Stimulated activated CD4-positive, alpha-beta T cell treated with anti-CD3 and anti-CD28 coated beads, Interleukin-1b, Interleukin-23, amount 100 ng/mL, for 4 hours (primary cell): Measurements from ENCODE around the gene CSTF3.
"Not testable (repeated sequence)": the region's sequence is repeated elsewhere in the genome, so short reads cannot be mapped to it uniquely, and the experiment has no call there.

Experiments
- DNase-seq, 2 donors: peaks; one replicate each; pipeline ENCODE4 v3.0.0-alpha.2; 2020; ENCODE audit warnings: low read depth in 2 of 2

Gene CSTF3

DNA sequence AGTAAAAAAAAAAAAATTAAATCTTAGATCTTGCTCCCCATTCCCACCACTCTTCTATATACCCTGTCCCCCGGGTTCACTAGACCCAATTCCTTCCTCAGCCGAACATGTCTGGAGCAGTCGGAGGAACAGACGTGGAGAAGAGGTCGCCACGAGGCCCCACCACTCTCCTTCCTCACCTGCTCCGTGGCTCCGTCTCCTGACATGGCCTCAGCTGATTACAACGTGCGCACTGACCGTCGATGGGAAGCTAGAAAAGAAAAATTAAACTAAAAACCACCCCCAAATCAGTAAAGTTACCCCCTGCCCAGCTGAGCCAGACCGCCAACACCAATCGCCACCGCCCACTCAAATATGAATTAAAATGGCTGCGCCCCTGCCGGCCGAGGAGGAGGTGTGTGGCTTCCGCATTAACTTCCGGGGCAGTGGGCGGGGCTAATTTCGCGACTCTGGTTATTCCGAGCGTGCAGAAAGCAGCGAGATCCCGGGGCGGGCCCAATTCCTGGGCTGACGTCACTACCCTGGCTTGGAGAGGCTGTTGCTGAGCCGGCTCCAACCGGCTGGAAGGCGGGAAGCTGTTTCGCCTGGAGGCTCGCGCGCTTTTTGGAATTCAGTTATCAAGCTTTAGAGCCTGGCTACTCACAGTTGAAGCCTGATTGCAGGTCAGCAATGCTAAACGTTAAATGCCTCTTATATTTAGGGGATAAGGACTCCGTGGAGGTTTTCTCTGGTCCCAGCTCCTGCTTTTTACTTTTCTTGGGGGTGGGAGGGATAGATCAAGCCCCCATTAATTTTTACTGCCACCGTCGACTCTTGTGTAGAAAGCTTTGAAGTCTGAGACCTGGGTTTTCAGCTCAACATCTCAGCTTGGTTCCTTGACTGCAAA lies at the start of gene CSTF3:
TSS of gene CSTF3 (minus strand) at position 361 of the 886 bp plus-strand sequence. CDS start at position 206, 155 bp downstream.
- peak; percentile 95 to 98 for DNase-seq

DNA sequence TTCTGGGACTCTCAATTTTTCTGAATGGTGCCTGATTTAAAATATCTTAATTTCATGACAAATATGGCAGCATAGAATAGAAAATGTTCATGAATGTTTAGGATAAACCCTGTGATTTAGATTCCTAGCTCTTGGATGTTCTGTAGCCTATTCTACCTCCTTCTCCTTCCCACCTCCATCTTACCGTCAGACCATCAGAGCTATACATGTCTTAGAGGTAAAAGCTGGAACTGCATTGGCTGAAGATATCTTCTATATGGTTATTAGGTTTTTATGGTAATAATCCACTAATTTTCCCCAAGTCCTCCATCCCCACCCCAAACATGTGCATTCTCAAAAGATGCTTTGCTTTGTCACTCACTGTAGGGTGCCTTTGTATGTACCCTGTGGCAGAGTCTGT lies 46.9 kb upstream of the CSTF3 start:
- DNase-seq: no peak

DNA sequence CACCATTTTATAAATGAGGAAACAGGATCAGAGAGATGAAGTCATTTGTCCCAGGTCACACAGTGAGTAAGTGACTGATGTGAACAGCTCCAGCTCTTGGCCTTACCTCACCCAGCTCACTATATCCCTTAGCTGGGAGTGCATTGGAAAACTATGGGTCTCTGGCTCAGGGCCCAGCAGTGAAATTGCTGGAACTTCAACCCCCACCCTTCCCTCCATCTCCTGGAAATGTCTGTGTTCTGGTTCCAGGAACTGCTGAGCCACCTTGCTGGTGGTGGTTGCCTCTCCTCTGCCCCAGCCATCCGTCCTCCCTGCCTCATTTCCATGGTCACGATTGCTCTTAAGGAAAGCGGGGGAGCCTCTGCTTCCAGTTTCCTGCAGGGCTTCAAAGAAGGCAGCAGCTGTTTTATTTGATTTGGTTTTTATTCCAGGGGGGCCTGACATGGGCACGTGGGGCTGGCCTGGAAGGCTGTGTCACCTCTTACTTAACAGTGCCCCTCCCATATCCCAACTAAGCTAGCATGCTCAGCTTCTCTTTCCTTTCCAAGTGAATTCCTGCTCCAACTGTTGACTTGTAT lies 46.2 kb upstream of the CSTF3 start:
- no peak for DNase-seq

DNA sequence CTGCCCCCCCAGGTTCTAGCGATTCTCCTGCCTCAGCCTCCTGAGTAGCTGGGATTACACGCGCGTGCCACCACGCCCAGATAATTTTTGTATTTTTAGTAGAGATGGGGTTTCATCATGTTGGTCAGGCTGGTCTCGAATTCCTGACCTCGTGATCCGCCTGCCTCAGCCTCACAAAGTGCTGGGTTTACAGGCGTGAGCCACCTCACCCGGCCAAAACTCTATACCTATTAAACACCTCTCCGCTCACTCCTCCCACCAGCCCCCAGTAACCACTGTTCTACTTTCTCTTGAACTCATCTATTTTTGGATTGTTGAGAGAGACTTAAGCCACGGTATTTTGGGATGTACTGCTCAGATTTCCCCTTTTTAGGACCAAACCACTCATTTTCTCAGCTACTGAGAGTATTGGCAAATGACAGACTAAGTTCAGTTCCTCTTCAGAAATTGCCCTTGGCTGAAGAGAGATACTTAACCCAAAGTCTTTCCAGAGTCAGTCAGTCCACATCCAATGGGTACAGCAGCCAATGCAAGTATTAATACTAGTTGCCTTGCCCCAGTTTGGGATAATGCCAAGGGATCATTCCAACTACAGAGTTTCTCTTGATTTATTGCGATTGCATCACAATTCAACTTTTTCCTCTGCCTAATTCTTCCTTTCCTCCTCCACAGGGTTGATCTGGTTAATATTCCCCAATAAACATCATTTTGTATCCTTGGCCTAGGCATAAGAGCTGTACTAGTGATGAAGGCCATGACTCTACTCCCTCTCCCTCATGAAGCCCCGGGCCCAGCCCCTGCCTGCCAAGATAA lies 36.8 kb upstream of the CSTF3 start:
- DNase-seq: no peak

DNA sequence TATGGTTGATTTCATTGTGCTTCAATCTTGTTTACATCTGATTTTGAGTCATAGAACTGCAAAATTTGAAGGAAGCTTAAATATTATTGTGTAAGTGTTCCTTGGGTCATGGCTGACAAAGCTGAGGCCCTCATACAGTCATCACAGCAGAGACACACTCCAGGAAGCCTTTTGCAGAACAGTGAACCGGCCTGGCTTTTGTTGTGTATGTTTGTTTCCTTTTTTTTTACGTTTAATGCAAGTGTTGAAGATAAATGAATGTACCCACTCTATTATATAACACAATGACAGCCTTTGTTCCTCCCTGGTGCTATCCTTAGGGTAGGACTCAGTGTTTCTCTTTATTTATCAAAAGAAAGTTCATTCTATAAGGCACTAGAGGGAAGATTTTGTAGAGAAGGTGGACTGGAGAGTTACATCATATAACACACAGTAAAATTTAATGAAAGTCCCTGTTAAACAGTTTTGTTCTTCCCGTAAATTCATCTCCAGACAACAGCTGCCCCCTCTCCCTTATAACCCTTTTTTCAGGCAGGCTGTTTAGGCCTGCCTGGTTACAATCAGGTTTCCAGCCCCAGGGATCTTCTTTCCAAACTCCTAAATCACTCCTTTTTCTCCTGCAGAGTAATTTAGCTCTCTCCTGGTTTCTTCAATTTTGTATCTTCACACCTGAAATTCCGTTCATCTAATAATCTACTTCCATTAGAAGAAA lies 34.3 kb upstream of the CSTF3 start:
- DNase-seq: no peak

DNA sequence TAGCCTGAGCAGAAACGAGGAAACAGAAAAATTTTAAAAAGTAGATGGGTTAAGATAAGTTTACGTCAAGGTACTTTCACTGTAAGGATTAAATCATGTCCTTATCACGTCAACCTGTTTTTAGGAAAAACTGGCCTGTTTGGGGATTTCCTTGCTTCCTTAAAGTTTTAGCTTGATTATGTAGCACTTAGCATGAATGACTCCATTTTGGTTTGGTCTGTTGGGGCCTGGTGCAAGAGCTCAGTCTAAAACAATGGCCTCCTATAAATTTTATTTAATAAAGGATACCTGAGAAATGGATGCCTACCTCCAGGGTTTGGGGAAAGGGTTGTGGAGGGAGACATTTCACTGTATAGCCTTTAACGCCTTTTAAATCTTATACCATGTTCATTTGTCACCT lies 33.2 kb upstream of the CSTF3 start:
- DNase-seq: no peak

DNA sequence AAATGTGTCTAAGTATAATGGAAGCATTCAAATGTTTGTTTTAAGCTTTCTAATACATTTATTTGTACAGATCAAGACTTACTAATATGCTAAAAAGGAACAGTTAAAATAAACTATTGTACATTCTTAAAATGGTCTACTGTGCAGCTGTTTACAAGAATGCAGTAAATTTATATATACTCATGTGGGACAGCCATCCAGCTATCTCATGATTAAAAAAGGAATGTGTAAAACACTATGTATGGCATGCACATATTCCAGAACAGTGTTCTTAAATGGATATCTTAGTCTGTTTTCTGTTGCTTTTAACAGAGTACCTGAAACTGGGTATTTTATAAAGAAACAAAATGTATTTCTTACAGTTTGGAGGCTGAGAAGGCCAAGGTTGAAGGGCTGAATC lies 30.2 kb upstream of the CSTF3 start:
- DNase-seq: no peak

DNA sequence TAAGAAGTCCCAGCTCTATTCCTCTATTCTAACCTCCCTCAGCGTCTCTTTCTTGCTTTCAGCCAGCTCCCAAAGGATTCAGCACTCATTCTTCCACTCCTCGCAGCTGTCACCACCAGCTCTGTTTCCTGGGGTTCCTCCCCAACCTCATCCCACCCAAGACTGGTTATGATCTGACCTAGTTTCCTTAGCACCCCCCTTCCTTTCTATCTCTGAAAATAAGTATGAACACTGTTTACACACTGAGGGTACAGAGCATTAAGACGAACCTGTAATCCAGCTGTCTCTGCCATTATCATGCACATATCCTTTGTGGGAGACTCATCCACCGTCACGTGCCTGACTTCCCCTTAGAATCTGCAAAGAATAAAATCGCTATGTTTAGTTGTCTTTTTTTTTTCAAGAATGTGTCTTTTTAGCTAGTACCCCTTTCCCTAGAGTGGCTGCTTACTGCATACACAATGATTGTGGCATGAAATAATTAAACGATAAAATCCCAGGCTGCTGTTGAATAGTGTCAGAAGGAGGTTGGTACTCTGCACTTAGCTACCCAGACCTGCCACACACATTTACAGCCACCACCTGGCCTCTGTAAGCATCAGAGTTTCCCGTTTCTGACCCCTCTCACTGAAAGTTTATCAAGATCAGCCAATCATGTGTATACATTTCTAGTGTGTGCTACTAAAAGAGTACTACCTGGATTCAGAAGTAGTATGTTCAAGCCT lies 26.9 kb upstream of the CSTF3 start:
- DNase-seq: no peak

DNA sequence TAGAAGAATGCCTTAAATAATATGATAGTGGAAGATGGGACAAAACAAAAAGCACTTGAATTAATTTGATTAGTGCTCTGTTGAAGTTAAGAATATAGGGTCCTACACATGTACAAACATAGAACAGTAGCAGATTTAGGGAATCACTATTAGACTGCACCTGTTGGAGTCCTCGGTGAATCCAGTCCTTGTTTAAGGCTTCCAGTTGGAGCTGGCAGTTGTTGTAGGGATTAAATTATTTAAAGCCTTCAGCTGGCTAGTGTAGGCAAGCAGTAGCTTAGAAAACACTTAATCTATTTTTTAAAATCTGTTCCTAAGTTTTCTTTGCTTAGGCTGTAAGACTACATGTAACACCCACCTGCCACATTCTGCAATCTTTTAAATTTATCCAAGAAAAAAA lies 24.5 kb upstream of the CSTF3 start:
- DNase-seq: no peak

DNA sequence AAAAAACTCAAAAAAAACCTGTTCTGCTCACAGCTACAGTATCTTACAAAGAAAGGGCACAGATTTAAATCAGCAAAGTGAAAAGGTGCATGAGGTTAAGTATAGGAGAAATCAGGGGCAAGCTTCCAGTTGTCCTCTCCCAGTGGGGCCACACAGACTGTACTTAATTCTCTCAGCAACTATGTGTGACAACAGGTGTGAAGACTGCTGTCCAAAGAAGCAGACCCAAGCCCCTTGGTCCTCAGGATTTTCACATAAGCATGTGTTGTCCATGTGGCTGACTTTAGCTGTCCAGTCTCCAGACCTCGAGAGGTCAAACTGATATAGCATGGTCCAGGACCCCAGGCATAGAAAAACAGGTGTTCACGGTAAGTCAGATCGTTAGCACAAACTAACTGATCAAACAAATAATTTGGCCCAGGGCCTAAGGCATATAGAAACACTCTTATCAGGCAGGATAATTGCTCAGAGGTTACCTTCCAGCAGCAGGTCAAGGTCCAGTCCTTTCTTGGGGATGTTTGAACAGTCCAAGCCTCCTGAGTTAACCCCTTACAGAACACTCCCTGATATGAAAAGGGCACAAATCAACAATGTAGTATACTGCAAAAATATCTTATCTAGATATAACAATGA lies 21.1 kb upstream of the CSTF3 start:
- no peak for DNase-seq

DNA sequence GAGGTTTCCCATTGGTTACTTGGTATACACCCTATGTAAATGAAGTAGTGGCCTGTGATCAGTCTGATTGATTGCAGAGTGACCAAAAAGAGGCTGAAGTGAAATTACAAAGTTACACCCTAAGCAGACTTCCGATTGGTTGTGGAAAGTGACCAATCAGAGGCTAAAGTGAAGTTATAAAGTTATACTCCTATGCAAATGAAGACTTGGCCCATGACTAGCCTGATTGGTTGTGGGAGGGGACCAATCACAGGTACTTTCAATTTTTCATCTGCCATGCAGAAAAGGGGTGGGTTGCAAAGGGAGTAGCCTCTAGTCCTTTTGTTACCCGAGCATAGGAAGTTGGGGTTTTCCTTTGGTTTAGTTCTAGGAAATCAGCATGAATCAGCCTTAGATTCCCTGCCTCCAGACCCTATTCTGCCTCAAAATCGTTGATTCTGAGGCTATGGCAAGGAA lies 18.1 kb upstream of the CSTF3 start:
- no peak for DNase-seq

DNA sequence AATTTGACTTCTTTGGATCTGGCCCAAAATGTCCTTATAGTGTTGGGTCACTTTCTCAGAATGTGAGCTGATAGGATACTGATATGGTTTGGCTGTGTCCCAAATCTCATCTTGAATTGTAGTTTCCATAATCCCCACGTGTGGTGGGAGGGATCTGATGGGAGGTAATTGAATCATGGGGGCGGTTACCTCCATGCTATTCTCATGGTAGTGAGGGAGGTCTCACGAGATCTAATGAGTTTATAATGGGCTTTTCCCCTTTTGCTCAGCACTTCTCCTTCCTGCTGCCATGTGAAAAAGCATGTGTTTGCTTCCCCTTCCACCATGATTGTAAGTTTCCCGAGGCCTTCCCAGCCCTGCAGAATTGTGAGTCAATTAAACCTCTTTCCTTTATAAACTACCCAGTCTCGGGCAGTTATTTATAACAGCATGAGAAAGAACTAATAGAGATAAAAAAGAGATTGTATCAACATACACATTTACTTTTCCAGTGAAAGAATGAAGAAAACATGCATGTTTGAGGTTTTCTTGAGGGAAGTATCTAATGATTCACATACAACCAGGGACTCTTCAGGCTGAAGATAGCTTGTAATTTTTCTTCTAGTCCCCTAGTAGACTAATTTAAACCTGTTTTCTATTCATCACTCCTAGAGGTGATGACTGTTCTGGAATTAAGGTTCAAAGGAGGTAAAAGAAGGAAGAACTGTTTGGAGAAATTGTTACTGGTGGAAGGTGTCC lies 17.3 kb upstream of the CSTF3 start:
- DNase-seq: no peak

DNA sequence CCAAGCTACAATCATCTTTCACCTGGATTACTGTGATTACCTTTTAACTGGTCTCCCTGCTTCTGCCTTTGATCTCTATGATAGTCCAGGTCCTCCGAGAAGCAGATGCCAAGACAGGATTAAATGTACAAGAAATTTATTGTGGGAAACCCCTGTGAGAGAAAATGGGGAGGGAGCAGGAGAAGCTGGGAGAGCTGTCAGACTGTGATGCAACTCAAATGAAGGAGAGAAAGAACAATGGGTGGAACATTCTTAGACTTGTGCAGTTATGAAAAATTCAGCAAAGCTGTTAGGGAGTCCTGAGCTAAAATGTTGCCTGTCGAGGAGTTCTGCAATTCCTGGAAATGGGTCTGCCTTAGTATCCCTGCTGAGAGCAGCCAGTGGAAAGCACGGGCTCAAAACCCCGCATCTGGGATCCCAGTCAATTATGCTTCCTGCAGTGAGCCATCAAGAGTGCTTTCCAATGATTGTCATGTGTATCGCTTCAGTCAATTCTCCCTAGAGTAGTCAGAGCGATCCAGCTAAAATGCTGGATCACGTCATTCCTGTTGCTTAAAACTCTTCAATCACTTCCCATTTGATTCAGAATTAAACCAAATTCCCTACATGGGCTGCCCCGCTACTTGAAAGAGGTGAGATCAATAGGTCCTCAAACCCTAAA lies 16.5 kb upstream of the CSTF3 start:
- no peak for DNase-seq

DNA sequence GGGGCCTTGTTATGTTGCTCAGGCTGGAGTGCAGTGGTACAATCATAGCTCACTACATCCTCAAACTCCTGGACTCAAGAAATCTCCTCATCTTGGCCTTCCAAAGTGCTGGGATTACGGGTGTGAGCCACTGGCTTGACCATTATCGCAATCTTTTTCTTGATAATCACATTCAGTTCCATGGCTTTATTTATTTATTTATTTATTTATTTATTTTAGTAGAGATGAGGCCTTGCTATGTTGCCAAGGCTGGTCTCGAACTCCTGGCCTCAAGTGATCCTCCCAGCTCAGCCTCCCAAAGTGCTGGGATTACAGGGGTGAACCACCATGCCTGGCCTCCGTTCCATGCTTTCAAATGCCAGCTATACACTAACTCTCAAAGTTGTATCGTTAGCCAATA lies 15.5 kb upstream of the CSTF3 start:
- not testable (repeated sequence) for DNase-seq

DNA sequence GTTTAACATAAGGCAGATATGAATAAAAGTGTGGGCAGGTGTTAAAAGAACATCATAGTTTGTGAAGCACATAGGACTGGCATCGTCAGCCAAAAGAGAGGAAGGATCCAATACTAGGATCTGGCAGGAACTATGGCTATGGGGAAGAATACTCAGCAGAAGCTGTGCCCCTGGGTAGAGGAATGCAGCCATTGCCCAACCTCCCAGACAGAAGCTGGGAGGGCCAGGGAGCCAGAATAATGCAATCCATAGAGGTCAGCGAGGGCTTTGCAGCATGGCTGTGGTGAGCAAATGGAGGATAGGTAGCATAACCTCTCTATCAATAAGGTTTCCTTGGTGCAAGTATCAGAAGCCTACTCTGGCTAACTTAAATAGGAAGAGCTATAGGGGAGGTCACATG lies 11.7 kb upstream of the CSTF3 start:
- no peak for DNase-seq

DNA sequence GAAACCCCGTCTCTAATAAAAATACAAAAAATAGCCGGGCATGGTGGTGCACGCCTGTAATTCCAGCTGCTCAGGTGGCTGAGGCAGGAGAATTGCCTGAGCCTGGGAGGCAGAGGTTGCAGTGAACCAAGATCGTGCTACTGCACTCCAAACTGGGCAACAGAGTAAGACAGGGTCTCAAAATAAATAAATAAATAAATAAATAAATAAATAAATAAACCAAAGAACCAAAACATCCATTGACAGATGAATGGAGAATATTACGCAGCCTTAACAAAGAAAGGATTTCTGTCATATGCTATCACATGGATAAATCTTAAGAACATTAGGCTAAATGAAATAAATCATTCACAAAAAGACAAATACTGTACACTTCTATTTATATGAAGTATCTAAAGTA lies 11.1 kb upstream of the CSTF3 start:
- DNase-seq: no peak

DNA sequence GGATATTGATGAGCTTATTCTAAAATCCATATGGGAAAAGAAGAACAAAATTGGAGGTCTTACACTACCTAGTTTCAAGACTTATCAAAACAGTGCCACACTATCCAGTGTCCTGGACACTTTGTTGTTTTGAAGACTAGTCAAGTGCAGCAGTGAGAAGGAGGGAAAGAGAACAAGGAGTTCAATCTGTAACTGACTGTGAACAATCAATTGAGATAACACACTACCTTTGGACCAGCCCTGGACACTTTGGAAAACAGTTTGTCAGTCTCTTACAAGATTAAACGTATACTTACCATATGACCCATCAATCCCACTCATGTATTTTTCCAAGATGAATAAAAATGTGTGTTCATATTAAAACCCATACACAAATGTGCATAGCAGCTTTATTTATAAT lies 10.0 kb upstream of the CSTF3 start:
- DNase-seq: no peak

DNA sequence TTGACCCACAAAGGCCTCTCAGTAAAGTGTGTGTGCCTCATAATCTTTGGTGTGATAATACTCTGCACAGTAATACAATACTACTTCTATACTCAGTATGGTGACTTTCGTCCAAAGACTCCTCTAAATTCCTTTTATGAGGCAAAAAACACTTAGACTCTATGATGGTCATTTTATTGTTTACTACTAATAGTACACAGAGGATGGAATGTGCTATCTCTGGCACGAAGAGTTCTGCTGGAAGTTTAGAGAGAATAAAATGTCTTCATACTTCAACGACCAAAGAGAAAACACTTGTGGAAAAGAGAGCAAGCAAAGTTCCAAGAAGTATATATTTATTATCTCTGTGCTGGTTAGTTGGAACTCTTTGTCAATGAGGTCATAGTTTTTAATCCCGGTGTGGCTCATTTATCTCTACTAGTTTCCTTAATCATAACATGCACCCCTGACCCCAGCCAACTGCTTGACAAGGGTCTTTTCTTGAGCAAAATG lies 7.5 kb upstream of the CSTF3 start:
- DNase-seq: no peak

DNA sequence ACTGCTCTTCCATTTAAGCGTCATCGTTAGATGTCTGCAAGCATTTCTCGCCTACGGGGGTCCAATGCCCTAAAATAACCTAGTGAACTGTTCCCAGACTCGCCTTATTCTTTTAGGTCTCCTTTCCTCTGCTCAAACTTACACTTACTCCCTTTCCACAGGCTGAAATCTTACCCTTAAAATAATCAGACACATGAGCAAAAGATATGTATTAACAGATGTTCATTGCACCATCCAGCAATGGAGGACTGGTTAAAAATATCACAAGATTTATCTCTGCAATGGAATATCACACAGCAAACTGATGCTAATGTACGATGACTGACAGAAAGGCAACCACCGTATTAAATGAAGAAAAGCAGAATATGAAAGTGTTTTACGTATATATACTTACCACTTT lies 1.6 kb upstream of the CSTF3 start:
- DNase-seq: no peak
